ENCODE data around the gene MYL6B. TPM values are rescaled to one million over a fixed set of nuclear protein-coding genes. Genes with fewer than 3 reads are reported as not detected.

Gene MYL6B
- total RNA-seq, 1 donor from 2014 or later, result 19.5 TPM

DNA sequence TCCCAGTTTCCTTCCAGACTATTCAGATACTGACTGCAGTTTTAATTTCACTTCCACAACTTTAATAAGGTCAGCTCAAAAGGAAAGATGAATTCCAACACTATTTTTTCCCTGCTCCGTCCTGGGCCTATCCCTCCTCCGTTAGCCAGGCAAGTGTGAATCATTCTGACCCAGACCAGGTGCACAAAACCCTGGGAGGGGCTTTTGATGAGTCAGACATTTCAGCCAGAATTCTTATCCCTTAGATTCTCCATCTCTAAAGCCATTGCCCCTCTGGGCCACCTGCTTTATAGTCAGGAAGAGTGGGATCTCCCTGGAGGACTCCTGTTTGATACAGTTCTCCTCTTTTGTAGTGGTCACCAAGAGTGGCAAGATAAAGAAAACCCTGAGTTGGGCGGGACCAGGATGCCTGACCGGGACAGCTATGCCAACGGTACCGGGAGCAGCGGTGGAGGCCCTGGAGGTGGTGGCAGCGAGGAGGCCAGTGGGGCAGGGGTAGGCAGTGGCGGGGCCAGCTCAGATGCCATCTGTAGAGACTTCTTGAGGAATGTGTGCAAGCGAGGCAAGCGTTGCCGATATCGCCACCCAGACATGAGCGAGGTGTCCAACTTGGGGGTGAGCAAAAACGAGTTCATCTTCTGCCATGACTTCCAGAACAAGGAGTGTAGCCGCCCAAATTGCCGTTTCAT is 32.1 kb upstream of the MYL6B start:
- H3K4me3 ChIP-seq, result no peak overlapping the region
- DNase-seq (no peak), ATAC-seq (no peak)
- peaks cover 23% of the 10 kb centered on the region for H3K36me3 ChIP-seq
- peak overlapping the region; percentile 74 for H3K27ac ChIP-seq
- intact Hi-C loops (cut with DNase I), result loop anchor here (10.0 kb wide), 1 partner anchor 54 kb away; no protein-coding TSS in a partner anchor
- peaks cover 30% of the 10 kb centered on the region for H3K4me1 ChIP-seq
- no peaks in the 10 kb centered on the region for H3K27me3 ChIP-seq
- no peaks in the 10 kb centered on the region for H3K9me3 ChIP-seq
- TF ChIP-seq, protein P1, sequence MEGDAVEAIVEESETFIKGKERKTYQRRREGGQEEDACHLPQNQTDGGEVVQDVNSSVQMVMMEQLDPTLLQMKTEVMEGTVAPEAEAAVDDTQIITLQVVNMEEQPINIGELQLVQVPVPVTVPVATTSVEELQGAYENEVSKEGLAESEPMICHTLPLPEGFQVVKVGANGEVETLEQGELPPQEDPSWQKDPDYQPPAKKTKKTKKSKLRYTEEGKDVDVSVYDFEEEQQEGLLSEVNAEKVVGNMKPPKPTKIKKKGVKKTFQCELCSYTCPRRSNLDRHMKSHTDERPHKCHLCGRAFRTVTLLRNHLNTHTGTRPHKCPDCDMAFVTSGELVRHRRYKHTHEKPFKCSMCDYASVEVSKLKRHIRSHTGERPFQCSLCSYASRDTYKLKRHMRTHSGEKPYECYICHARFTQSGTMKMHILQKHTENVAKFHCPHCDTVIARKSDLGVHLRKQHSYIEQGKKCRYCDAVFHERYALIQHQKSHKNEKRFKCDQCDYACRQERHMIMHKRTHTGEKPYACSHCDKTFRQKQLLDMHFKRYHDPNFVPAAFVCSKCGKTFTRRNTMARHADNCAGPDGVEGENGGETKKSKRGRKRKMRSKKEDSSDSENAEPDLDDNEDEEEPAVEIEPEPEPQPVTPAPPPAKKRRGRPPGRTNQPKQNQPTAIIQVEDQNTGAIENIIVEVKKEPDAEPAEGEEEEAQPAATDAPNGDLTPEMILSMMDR (IDR thresholded peaks at IDR 0.05), result no peak

DNA sequence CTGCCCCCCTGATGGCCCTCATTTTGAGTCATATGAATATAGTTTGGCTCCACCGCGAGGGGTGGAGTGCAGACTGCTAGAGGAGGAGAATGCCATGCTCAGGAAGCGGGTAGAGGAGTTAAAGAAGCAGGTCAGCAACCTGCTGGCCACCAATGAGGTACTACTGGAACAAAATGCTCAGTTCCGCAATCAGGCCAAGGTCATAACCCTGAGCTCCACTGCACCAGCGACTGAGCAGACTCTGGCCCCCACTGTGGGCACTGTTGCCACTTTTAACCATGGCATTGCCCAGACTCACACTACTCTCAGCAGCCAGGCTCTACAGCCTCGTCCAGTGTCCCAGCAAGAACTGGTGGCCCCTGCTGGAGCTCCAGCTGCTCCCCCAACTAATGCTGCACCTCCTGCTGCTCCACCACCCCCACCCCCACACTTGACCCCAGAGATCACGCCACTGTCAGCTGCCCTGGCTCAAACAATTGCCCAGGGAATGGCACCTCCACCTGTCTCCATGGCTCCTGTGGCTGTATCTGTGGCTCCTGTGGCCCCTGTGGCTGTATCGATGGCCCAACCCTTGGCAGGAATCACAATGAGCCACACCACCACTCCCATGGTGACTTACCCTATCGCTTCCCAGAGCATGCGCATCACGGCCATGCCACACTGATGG is 31.1 kb upstream of the MYL6B start:
- intact Hi-C loops (cut with DNase I), result loop anchor here (10.0 kb wide), 1 partner anchor 53 kb away; no protein-coding TSS in a partner anchor
- TF ChIP-seq, protein P1 (IDR thresholded peaks at IDR 0.05), result no peak
- H3K4me3 ChIP-seq, result no peak overlapping the region
- ATAC-seq (no peak), DNase-seq (no peak)
- H3K4me1 ChIP-seq, result peaks cover 41% of the 10 kb centered on the region
- no peaks in the 10 kb centered on the region for H3K27me3 ChIP-seq
- H3K9me3 ChIP-seq, result no peaks in the 10 kb centered on the region
- no peak overlapping the region for H3K27ac ChIP-seq
- peaks cover 23% of the 10 kb centered on the region for H3K36me3 ChIP-seq

- Histone ChIP-seq H3K27me3 (no peaks in the 10 kb centered on the region), H3K4me3 (no peak overlapping the region), H3K27ac (no peak overlapping the region), H3K9me3 (no peaks in the 10 kb centered on the region), H3K36me3 (peaks cover 22% of the 10 kb centered on the region), H3K4me1 (peaks cover 52% of the 10 kb centered on the region)
- intact Hi-C loops (cut with DNase I), result loop anchor here (10.0 kb wide), 1 partner anchor 52 kb away; no protein-coding TSS in a partner anchor
- TF ChIP-seq, protein P1 (IDR thresholded peaks at IDR 0.05), result no peak
- DNase-seq (no peak), ATAC-seq (no peak)
Measured at GRCh38 chr12:56122637-56123036, 29.8 kb upstream of the MYL6B start.

- Histone ChIP-seq H3K4me1 (peaks cover 46% of the 10 kb centered on the region), H3K27ac (peak overlapping the region; percentile 83), H3K36me3 (peaks cover 20% of the 10 kb centered on the region), H3K4me3 (no peak overlapping the region), H3K27me3 (no peaks in the 10 kb centered on the region), H3K9me3 (no peaks in the 10 kb centered on the region)
- intact Hi-C loops (cut with DNase I), result loop anchor here (10.0 kb wide), 1 partner anchor 51 kb away; no protein-coding TSS in a partner anchor
- ATAC-seq, result no peak
- TF ChIP-seq, protein P1 (IDR thresholded peaks at IDR 0.05), result no peak
- no peak for DNase-seq
Measured at GRCh38 chr12:56124133-56124532, 28.3 kb upstream of the MYL6B start.

DNA sequence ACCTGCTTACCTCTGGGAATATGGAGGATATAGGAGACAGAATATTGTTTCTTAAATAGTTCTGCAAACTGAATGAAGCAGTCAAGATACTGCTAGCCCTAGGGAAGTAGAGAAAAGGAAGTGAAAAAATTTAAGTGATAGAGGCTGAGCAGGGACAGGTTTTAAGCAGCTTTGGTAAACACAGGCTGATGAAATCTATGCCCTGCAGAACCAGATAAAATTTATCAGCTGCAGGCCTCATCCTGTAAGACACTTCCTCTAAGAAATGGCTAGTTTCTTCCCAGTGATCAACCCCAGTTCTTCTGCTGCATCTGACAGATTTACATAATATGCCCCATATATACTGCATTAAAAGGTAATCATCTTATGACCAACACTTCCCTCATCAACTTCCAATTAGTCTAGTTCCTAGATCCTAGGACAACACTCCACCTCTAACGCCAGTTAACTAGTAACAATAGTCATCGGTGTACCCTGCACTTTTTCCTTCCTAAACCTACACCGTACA is 25.6 kb upstream of the MYL6B start:
- Histone ChIP-seq H3K9me3 (no peaks in the 10 kb centered on the region), H3K4me1 (peaks cover 44% of the 10 kb centered on the region), H3K36me3 (peaks cover 22% of the 10 kb centered on the region), H3K27me3 (no peaks in the 10 kb centered on the region), H3K4me3 (peak overlapping the region; percentile 37), H3K27ac (peak overlapping the region; percentile 83)
- TF ChIP-seq, protein P1 (IDR thresholded peaks at IDR 0.05), result no peak
- DNase-seq (no peak), ATAC-seq (no peak)
- intact Hi-C loops (cut with DNase I), result loop anchor here (10.0 kb wide), 1 partner anchor 48 kb away; no protein-coding TSS in a partner anchor

Measured in upper lobe of right lung (tissue), 1 donor.